22Rv1 (cell line): ENCODE data around the gene BEAN1.

Experiments used
- H3K27ac ChIP-seq: fragments of 450-650 bp; 2 replicates; pipeline ENCODE4 v1.5.1; 2017
- CTCF ChIP-seq: fragments of 450-650 bp; IDR thresholded peaks from 2 replicates; pipeline ENCODE4 v1.5.1; 2017; ENCODE audit warnings: mild to moderate bottlenecking
- ZFX ChIP-seq: fragments of 450-650 bp; IDR thresholded peaks from 2 replicates; pipeline ENCODE4 v1.6.1; 2017; ENCODE audit warnings: antibody characterized with exemption, borderline replicate concordance

Gene BEAN1

GRCh38 chr16:66528294-66528693, 101.2 kb downstream of the BEAN1 start:
- no peak overlapping the region for H3K27ac ChIP-seq
- TF ChIP-seq CTCF (no peak), ZFX (no peak)

DNA sequence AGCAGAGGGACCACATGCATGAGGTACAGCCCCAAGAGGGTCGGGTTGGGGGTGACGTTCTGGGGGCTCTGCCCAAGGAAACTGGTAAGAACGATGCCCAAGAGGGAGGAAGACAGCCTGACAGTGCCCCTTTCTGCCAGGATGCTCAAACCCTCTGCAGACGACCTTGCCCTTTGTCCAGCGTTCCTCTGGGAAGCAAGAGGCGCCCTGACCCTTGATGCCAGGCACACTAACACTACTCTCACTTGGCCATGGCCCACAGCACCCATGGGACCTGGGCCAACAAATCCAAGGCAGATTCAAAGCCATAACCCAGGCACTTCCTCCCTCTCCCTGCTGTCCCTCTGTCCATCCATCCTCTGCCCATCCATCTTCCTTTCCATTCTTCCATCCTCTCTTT, 102.4 kb downstream of the BEAN1 start:
- TF ChIP-seq ZFX (no peak), CTCF (no peak)
- H3K27ac ChIP-seq, result no peak overlapping the region
